22Rv1 (cell line): ENCODE data around the gene OGFOD2.

Source experiments
- H3K27ac ChIP-seq: fragments of 450-650 bp; 2 replicates; pipeline ENCODE4 v1.5.1; 2017
- CTCF ChIP-seq: fragments of 450-650 bp; IDR thresholded peaks from 2 replicates; pipeline ENCODE4 v1.5.1; 2017; ENCODE audit warnings: mild to moderate bottlenecking
- ZFX ChIP-seq: fragments of 450-650 bp; IDR thresholded peaks from 2 replicates; pipeline ENCODE4 v1.6.1; 2017; ENCODE audit warnings: antibody characterized with exemption, borderline replicate concordance

Gene OGFOD2

GRCh38 chr12:122977655-122978392 is 2.8 kb downstream of the OGFOD2 start:
- no peak for TF ChIP-seq CTCF
- TF ChIP-seq ZFX: no peak
- H3K27ac ChIP-seq: 0 out of 2 replicates have a peak overlapping the region, but pooled peaks have one; percentile 97

GRCh38 chr12:122978507-122978955 is 3.5 kb downstream of the OGFOD2 start:
- H3K27ac ChIP-seq: 0 out of 2 replicates have a peak overlapping the region, but pooled peaks have one; percentile 88
- TF ChIP-seq ZFX (no peak), CTCF (no peak)

GRCh38 chr12:122979001-122979907 is 4.2 kb downstream of the OGFOD2 start:
- TF ChIP-seq ZFX (no peak), CTCF (no peak)
- peak overlapping the region; percentile 88 for H3K27ac ChIP-seq

GRCh38 chr12:122979908-122980182 is 4.8 kb downstream of the OGFOD2 start:
- TF ChIP-seq ZFX (no peak), CTCF (no peak)
- peak overlapping the region; percentile 88 for H3K27ac ChIP-seq

GRCh38 chr12:122980183-122981035 is 5.4 kb downstream of the OGFOD2 start, which contains the start of gene ARL6IP4:
Gene ARL6IP4 (plus strand): TSS chr12:122980681. CDS start chr12:122981140, 459 bp downstream.
- peak within 1 kb of the TSS; percentile 88 for H3K27ac ChIP-seq
- TF ChIP-seq CTCF: 0 out of 2 replicates have a peak, but pooled peaks have one; percentile 17
- TF ChIP-seq ZFX: no peak; the same call in 1 of the 2 replicates

- TF ChIP-seq ZFX (no peak; the same call in 1 of the 2 replicates), CTCF (peak; percentile 25; the same call in 1 of the 2 replicates)
- H3K27ac ChIP-seq: peak overlapping the region; percentile 88
Observed at GRCh38 chr12:122981036-122981471, 6.0 kb downstream of the OGFOD2 start.
